Measurements from ENCODE around the gene ZNF181. TPM values are rescaled to one million over a fixed set of nuclear protein-coding genes. Genes with fewer than 3 reads are reported as not detected.

Gene ZNF181
- total and polyA plus RNA-seq, 12 donors, result 5.9 to 30.2 (median 16.7) TPM

DNA sequence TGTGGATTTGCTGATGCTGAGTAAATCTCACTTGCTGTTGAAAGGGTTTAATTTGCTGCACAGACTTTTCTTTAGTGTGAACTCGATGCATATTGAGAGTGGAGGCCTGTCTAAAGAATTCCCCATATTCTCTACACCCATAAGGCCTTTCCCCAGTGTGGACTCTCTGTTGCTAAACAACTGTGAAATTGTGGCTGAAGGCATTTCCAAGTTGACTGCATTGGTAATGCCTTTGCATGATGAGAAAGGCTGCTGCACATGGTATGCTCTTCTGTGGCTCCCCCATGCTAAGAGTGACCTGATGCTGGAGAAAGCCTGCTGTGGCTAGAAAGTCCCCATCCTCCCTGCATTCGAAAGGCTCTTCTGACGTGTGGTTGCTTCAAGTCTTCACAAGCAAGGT, 45.6 kb downstream of the ZNF181 start:
- Histone ChIP-seq H3K36me3 (replicated peaks in 1 of 2) (no peaks in the 10 kb centered on the region), H3K9me3 (replicated peaks in 1 of 3) (no peaks in the 10 kb centered on the region), H3K27ac (no peak overlapping the region), H3K4me3 (no peak overlapping the region), H3K4me1 (replicated peaks in 1 of 2) (no peaks in the 10 kb centered on the region), H3K27me3 (no peaks in the 10 kb centered on the region)
- no peak for DNase-seq
- 55 to 69% (median 59%) methylated on average over 3 of the region's 3 CpGs for WGBS, 4 donors
- intact Hi-C loops (cut with DNase I), result no loop called here
- no peak for TF ChIP-seq POLR2A (IDR thresholded peaks at IDR 0.05)
- TF ChIP-seq, protein P1, sequence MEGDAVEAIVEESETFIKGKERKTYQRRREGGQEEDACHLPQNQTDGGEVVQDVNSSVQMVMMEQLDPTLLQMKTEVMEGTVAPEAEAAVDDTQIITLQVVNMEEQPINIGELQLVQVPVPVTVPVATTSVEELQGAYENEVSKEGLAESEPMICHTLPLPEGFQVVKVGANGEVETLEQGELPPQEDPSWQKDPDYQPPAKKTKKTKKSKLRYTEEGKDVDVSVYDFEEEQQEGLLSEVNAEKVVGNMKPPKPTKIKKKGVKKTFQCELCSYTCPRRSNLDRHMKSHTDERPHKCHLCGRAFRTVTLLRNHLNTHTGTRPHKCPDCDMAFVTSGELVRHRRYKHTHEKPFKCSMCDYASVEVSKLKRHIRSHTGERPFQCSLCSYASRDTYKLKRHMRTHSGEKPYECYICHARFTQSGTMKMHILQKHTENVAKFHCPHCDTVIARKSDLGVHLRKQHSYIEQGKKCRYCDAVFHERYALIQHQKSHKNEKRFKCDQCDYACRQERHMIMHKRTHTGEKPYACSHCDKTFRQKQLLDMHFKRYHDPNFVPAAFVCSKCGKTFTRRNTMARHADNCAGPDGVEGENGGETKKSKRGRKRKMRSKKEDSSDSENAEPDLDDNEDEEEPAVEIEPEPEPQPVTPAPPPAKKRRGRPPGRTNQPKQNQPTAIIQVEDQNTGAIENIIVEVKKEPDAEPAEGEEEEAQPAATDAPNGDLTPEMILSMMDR (IDR thresholded peaks at IDR 0.05), result no peak

DNA sequence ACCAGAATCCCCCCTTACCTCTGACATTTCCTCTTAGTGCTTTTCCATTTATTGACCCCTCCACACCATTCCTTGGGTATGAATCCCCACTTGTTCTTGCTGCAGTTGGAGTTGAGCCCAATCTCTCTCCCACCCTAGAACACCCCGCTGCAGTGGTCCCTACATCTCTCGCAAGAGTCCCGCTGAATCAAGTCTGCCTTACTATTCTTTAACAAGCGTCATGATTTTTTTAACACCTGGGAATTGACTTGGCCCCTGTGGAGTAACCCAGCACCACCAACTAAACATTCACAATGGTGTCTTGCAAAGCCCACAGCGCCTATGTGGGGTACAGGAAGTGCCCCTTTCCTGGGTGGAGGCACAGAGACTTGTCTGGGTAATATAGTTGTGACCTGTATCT, 52.2 kb downstream of the ZNF181 start:
- WGBS, 4 donors, result 70 to 83% (median 80%) methylated on average over 5 of the region's 5 CpGs
- H3K27ac ChIP-seq, result no peak overlapping the region

DNA sequence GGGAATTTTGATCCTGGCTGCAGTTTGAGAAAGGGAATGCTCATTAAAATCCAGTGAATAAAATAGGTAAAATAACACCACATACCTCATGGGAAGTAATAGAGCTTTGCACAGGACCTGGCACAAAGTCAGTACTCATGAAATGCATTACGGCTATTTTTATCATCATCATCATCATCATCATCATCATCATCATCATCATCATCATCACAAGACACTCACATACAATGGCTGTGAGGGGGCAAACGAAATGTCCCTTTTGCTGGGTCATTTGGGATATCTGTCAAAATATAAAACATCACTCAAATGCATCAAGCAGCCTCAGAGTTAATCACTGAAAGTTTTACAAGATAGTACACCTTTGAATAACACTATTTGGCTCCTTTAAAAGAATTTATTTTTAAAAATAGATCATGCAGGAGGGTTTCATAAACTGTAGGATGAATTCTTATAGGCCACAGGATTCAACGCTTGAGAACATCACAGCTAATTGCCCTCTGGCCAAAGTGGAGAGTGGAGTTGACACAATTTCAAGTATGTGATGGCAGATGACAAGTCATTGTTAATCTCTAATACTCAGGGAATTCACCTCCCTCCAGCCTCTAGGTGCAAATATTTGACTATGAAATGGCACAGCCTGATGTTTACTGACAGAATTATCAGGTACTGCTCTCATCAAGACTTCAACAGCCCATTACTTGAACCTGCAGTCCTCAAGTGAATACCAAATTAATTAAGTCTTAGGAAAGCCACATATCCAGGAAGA, 53.2 kb downstream of the ZNF181 start:
- peaks cover 0 to 9% (median 0%) of the 10 kb centered on the region in 3 donors for H3K9me3 ChIP-seq (replicated peaks in 1 of 3)
- TF ChIP-seq, protein P1 (IDR thresholded peaks at IDR 0.05), result no peak
- no peak for TF ChIP-seq POLR2A (IDR thresholded peaks at IDR 0.05)
- WGBS, 4 donors, result 61 to 67% (median 66%) methylated on average over 3 of the region's 3 CpGs
- no peaks in the 10 kb centered on the region for H3K27me3 ChIP-seq
- no peak overlapping the region for H3K27ac ChIP-seq
- no peak overlapping the region for H3K4me3 ChIP-seq
- DNase-seq, result no peak
- no peaks in the 10 kb centered on the region for H3K36me3 ChIP-seq (replicated peaks in 1 of 2)
- intact Hi-C loops (cut with DNase I), result no loop called here
- no peaks in the 10 kb centered on the region for H3K4me1 ChIP-seq (replicated peaks in 1 of 2)

More for the DNA sequence above, 52.2 kb downstream of the ZNF181 start:
- H3K9me3 ChIP-seq (replicated peaks in 1 of 3), result peaks cover 0 to 9% (median 0%) of the 10 kb centered on the region in 3 donors
- DNase-seq, result no peak
- H3K4me1 ChIP-seq (replicated peaks in 1 of 2), result no peaks in the 10 kb centered on the region
- no peaks in the 10 kb centered on the region for H3K27me3 ChIP-seq
- intact Hi-C loops (cut with DNase I), result no loop called here
- TF ChIP-seq, protein P1 (IDR thresholded peaks at IDR 0.05), result no peak
- no peak for TF ChIP-seq POLR2A (IDR thresholded peaks at IDR 0.05)
- H3K36me3 ChIP-seq (replicated peaks in 1 of 2), result no peaks in the 10 kb centered on the region
- H3K4me3 ChIP-seq, result no peak overlapping the region

DNA sequence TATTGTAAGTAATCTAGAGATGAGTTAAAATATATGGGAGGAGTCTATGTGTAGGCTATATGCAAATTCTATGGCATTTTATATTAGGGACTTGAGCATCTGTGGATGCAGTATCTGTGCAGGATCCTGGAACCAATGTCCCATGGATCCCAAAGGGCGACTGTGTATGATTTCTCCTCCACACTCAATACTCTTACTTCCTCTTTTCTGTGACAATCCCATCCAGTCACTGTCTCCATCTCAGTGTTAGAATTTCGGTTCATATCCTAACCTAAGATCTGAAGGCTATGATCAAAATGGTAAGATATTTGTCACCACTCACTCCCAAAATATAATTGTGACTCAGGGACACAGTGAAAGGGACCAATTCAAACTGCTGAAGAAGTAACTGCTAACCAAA, 54.0 kb downstream of the ZNF181 start:
- no peak overlapping the region for H3K4me3 ChIP-seq
- H3K27ac ChIP-seq, result no peak overlapping the region
- TF ChIP-seq, protein P1 (IDR thresholded peaks at IDR 0.05), result no peak
- no peak for TF ChIP-seq POLR2A (IDR thresholded peaks at IDR 0.05)
- DNase-seq, result no peak
- H3K27me3 ChIP-seq, result no peaks in the 10 kb centered on the region
- H3K9me3 ChIP-seq (replicated peaks in 1 of 3), result peaks cover 0 to 9% (median 0%) of the 10 kb centered on the region in 3 donors
- H3K36me3 ChIP-seq (replicated peaks in 1 of 2), result no peaks in the 10 kb centered on the region
- H3K4me1 ChIP-seq (replicated peaks in 1 of 2), result no peaks in the 10 kb centered on the region
- 43 to 55% (median 46%) methylated on average over 2 of the region's 2 CpGs for WGBS, 4 donors
- intact Hi-C loops (cut with DNase I), result no loop called here
